Activated B cell treated with CpG ODN at 0.5 μM for 24 hours (primary cell): ENCODE data around the gene PDLIM7. TPM values are rescaled to one million over a fixed set of nuclear protein-coding genes. Genes with fewer than 3 reads are reported as not detected.
A peak's percentile ranks its signal among the peaks of the same experiment; 100 is the strongest.

ENCODE experiments used
- ATAC-seq: fragments of 200-7000 bp; cut with Tn5 transposase; one replicate; pipeline ENCODE4 v1.10.0; 2021; ENCODE audit warnings: low read depth, mild to moderate bottlenecking, moderate library complexity
- CTCF ChIA-PET: fragments of 350-600 bp; sonication (Branson Sonifier 250); formaldehyde crosslinking; loops from one replicate; lab custom pipeline; 2021; ENCODE audit warnings: antibody characterized with exemption; lab: Charles Lee
- POLR2A ChIA-PET: fragments of 350-600 bp; sonication (Branson Sonifier 250); formaldehyde crosslinking; loops from one replicate; lab custom pipeline; 2021; ENCODE audit warnings: antibody characterized with exemption; lab: Charles Lee
- DNase-seq: peaks from one replicate; pipeline ENCODE4 v3.0.0; 2022
- H3K27ac Mint-ChIP-seq: one replicate; pipeline ENCODE4 v1.8.0; 2020; ENCODE audit warnings: mixed read lengths
- H3K27me3 Mint-ChIP-seq: one replicate; pipeline ENCODE4 v1.8.0; 2021; ENCODE audit warnings: mixed read lengths
- H3K36me3 Mint-ChIP-seq: one replicate; pipeline ENCODE4 v1.8.0; 2021; ENCODE audit warnings: low read depth, mixed read lengths
- H3K4me1 Mint-ChIP-seq: one replicate; pipeline ENCODE4 v1.8.0; 2021; ENCODE audit warnings: mixed read lengths
- H3K4me3 Mint-ChIP-seq: one replicate; pipeline ENCODE4 v1.8.0; 2020; ENCODE audit warnings: mild to moderate bottlenecking, mixed read lengths
- H3K9me3 Mint-ChIP-seq: one replicate; pipeline ENCODE4 v1.8.0; 2020; ENCODE audit warnings: mixed read lengths
- intact Hi-C: fragments of 100-400 bp; cut with micrococcal nuclease; formaldehyde crosslinking; loops from one replicate; pipeline ENCODE4 v1.15.1; 2024
- total RNA-seq: library from RNA; stranded (reverse); gene quantifications from 2 replicates; pipeline ENCODE4 v1.2.3, GENCODE V29; 2022
- TF ChIP-seq, protein P1 (sequence below): fragments of 200-600 bp; IDR thresholded peaks from one replicate; pipeline ENCODE4 v1.8.0; 2022; ENCODE audit warnings: antibody characterized with exemption, mild to moderate bottlenecking

PDLIM7 gene
- total RNA-seq, 1 donor from 2014 or later, result 17.7 TPM

DNA sequence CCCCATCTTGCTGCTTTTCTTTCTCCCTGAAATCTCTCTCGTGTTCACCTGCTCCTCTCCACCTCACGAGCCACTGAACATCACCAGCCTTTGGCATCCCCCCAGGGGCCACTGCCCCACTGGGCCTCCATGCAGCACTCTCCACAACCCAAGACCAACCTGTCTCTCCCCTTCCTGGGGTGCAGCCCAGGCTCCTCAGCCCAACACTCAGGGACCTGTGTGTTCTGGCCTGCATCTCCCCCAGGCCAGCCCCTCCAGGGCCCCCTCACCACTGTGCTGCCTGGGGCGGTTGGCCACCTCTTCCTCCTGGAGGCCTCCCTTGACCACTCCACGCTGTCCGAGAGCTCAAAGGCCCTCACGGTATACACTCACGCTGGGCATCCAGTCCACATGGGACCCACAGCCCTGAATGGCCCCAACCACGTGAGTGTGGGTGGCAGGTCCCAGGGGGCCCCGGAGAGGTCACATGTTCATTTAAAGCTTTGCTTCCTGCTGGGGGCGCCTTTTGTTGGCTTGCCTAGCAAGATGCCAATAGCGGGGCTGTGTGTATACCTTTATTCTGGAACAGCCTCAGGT lies 12.7 kb upstream of the PDLIM7 start:
- ATAC-seq (peak; percentile 44), DNase-seq (peak; percentile 55)
- ChIA-PET POLR2A (interaction anchor here (0.6 to 5.9 kb wide), 13 partner anchors 9 to 202 kb away, joined by 3 to 96 read pairs (median 5); partner anchors contain the start of genes B4GALT7, LMAN2 and PDLIM7), CTCF (interaction anchor here (1.1 to 2.7 kb wide), 6 partner anchors 9 to 120 kb away, joined by 3 to 11 read pairs (median 4); partner anchors contain the start of genes B4GALT7 and PDLIM7)
- Mint-ChIP-seq H3K4me3 (peak overlapping the region; percentile 93), H3K27me3 (no peaks in the 10 kb centered on the region), H3K27ac (peak overlapping the region; percentile 96), H3K9me3 (no peaks in the 10 kb centered on the region), H3K36me3 (peaks cover 68% of the 10 kb centered on the region), H3K4me1 (peaks cover 61% of the 10 kb centered on the region)
- intact Hi-C loops, result loop anchor here (1.0 to 10.0 kb wide), 3 partner anchors 7 to 395 kb away; no protein-coding TSS in a partner anchor
- TF ChIP-seq, protein P1, sequence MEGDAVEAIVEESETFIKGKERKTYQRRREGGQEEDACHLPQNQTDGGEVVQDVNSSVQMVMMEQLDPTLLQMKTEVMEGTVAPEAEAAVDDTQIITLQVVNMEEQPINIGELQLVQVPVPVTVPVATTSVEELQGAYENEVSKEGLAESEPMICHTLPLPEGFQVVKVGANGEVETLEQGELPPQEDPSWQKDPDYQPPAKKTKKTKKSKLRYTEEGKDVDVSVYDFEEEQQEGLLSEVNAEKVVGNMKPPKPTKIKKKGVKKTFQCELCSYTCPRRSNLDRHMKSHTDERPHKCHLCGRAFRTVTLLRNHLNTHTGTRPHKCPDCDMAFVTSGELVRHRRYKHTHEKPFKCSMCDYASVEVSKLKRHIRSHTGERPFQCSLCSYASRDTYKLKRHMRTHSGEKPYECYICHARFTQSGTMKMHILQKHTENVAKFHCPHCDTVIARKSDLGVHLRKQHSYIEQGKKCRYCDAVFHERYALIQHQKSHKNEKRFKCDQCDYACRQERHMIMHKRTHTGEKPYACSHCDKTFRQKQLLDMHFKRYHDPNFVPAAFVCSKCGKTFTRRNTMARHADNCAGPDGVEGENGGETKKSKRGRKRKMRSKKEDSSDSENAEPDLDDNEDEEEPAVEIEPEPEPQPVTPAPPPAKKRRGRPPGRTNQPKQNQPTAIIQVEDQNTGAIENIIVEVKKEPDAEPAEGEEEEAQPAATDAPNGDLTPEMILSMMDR, result no peak

DNA sequence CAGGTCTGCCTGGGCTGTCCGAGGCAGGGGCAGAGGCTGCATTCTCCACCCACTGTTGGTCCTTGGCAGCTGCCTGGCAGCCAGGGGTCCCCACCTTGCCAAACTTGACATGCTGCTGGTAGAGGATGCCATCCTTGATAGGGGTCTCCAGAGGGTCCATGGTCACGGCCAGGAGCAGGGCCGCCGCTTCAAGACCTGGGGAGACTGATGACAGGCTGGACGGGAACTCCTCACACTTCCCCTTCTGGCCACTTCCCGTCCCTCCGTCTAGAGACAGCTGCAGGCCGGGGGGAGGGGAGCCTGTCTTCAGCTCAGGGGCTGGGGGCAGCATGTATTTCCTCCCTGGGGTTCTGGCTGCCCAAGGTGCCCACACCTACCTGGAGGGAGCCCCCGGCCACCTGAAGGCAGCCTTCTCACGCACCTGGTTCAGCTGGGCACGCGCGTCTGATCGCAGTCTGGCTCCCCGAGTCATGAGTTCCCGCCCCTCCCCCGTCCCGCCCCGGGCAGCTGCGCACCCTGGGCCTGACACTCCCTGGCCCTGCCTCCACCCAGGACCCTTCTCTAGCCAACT lies 12.1 kb upstream of the PDLIM7 start, which contains the start of gene DOK3:
Gene DOK3, minus strand, starts transcription at position 446 of the 571 bp plus-strand sequence. Its CDS starts 286 bp downstream, at position 160.
- ATAC-seq, result peak; percentile 33
- TF ChIP-seq, protein P1, result no peak
- Mint-ChIP-seq H3K4me3 (peak within 1 kb of the TSS; percentile 93), H3K27me3 (no peaks in the 10 kb centered on the region), H3K4me1 (peaks cover 60% of the 10 kb centered on the region), H3K36me3 (peaks cover 64% of the 10 kb centered on the region), H3K9me3 (no peaks in the 10 kb centered on the region), H3K27ac (peak within 1 kb of the TSS; percentile 96)
- intact Hi-C loops, result loop anchor here (1.0 to 10.0 kb wide), 2 partner anchors 8 to 395 kb away; no protein-coding TSS in a partner anchor
- ChIA-PET CTCF (interaction anchor here (0.6 to 2.7 kb wide), 9 partner anchors 8 to 119 kb away, joined by 3 to 11 read pairs (median 8); partner anchors contain the start of genes B4GALT7 and PDLIM7), POLR2A (interaction anchor here (0.6 to 5.9 kb wide), 16 partner anchors 7 to 201 kb away, joined by 3 to 96 read pairs (median 6); partner anchors contain the start of genes B4GALT7, DDX41, GRK6 and LMAN2)
- DNase-seq, result peak; percentile 52

DNA sequence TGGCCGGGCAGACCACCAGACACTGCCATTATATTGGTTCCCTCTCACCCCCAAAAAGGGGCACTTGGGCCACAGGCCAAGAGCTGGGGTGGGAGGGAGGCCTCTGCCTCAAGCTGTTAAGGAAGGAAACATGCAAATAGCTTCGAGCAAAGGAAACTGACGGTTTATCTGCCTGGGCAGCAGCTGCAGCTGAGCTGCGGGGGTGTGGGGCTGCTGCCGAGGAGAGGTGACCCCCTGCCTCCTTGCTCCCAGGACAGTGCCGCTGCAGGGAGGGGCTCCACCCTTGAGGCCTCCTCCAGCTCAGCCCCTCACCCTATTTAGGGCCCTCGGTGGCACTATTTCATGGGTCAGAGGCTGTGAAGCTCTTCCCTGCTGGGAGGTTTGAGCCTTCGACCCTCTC lies 11.4 kb upstream of the PDLIM7 start:
- no peaks in the 10 kb centered on the region for H3K27me3 Mint-ChIP-seq
- ChIA-PET POLR2A (interaction anchor here (0.7 to 5.9 kb wide), 14 partner anchors 8 to 158 kb away, joined by 3 to 96 read pairs (median 6); partner anchors contain the start of genes B4GALT7, DDX41, GRK6 and LMAN2), CTCF (interaction anchor here (0.6 to 2.7 kb wide), 8 partner anchors 8 to 119 kb away, joined by 3 to 11 read pairs (median 10); partner anchors contain the start of genes B4GALT7 and PDLIM7)
- peaks cover 61% of the 10 kb centered on the region for H3K36me3 Mint-ChIP-seq
- peaks cover 55% of the 10 kb centered on the region for H3K4me1 Mint-ChIP-seq
- ATAC-seq (peak; percentile 33), DNase-seq (peak; percentile 39)
- TF ChIP-seq, protein P1, result no peak
- H3K27ac Mint-ChIP-seq, result peak overlapping the region; percentile 96
- H3K4me3 Mint-ChIP-seq, result peak overlapping the region; percentile 93
- H3K9me3 Mint-ChIP-seq, result no peaks in the 10 kb centered on the region
- intact Hi-C loops, result loop anchor here (1.0 to 10.0 kb wide), 3 partner anchors 8 to 394 kb away; partner anchors contain the start of gene PDLIM7

DNA sequence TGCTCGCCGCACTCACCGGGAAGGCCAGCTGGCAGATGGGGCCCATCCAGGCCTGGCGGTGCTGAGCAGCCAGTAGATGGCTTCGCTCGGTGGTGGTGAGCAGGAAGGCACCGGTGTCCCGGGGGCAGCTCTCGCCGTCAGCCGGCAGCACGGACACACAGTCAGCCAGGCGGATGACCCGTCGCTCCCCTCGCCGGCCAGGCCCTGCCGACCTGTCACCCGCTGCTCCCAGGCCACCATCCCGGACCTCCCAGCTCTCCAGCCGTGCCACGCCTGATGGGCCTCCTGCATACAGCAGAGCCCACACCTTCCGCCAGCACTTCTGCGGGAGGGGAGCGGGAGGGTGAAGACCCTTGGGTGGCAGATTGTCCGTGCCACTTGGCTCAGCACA lies 10.8 kb upstream of the PDLIM7 start:
- ChIA-PET POLR2A (interaction anchor here (0.8 to 5.9 kb wide), 10 partner anchors 9 to 106 kb away, joined by 3 to 96 read pairs (median 8); partner anchors contain the start of genes B4GALT7, DDX41, PDLIM7 and TMED9), CTCF (interaction anchor here (1.1 to 2.7 kb wide), 6 partner anchors 10 to 205 kb away, joined by 3 to 11 read pairs (median 10); partner anchors contain the start of genes PDLIM7, PRELID1 and RAB24)
- Mint-ChIP-seq H3K4me1 (peaks cover 58% of the 10 kb centered on the region), H3K9me3 (no peaks in the 10 kb centered on the region), H3K27ac (peak overlapping the region; percentile 96), H3K27me3 (no peaks in the 10 kb centered on the region), H3K36me3 (peaks cover 60% of the 10 kb centered on the region), H3K4me3 (peak overlapping the region; percentile 93)
- ATAC-seq (no peak), DNase-seq (peak; percentile 42)
- intact Hi-C loops, result loop anchor here (1.0 to 10.0 kb wide), 2 partner anchors 11 to 393 kb away; partner anchors contain the start of gene PDLIM7
- TF ChIP-seq, protein P1, result no peak
